ENCODE results near the gene CFH.
"Not testable (repeated sequence)": the region's sequence is repeated elsewhere in the genome, so short reads cannot be mapped to it uniquely, and the experiment has no call there.

Gene CFH

GRCh38 chr1:196667131-196667530 lies 15.3 kb downstream of the CFH start:
- no peak for DNase-seq (ENCODE audit: low read depth)

DNA sequence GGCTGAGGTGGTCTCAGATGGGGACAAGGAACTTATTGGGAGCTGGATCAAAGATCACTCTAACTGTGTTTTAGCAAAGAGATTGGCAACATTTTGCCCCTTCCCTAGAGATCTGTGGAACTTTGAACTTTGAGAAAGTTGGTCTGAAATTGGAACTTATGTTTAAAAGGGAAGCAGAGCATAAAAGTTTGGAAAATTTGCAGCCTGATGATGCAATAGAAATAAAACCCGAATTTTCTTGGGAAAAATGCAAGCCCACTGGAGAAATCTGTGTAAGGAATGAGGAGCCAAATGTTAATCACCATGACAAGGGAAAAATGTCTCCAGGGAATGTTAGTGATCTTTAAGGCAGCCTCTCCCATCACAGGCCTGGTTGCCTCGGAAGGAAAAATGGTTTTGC lies 17.2 kb downstream of the CFH start:
- DNase-seq (ENCODE audit: low read depth) = no peak

GRCh38 chr1:196669693-196670092 lies 17.9 kb downstream of the CFH start:
- no peak for DNase-seq (ENCODE audit: low read depth)

GRCh38 chr1:196674908-196675307 lies 23.1 kb downstream of the CFH start:
- no peak for DNase-seq (ENCODE audit: low read depth)

DNA sequence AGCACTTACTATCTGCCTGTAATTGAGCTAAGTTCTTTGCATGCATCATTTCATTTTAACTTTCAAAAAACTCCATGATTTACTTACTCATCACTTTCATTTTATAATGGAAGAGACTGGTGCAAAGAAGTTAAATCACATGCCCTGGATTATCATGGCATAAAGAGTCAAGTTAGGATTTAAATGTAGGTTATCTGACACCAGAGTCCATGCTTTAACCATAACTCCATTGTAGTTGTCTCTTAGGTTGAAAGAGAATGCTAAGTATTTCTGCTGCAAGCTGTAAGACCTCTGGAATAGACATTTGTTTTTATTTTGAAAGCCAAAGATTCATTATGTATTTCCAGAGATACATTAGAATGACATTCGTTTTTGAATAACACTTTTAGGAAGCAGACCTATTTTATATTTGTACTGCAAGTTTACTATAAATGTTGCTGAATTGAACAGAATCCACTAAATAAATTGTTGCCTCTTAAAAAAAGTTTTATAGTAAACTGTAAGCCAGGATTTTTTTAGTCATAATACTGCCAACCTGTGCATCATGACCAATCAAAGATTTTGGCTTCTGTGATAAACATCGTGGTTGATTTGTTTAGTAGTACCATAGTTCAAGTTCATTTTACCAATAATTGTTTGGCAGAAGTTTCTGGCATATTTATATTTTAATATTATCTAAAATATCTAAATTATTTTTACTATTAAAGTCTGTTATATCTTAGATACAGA lies 26.1 kb downstream of the CFH start:
- DNase-seq (ENCODE audit: low read depth) = no peak

DNA sequence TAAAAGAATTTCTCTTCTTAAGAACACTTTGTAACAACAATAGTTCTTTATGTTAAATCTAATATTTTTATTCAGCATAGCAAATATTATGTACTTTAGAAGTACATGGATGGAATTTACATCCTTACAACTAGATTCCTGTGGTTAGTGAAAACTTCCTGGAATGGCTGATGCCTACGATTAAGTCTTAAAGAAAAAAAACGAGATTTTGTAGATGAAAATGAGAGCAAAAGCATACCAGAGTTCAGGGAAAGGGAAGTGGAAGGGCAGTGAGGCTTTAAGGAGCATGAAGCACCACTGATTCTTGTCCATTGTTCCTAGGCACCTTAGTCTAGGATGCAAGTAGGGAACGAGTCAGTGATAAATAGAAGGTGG lies 26.7 kb downstream of the CFH start:
- no peak for DNase-seq (ENCODE audit: low read depth)

- no peak for DNase-seq (ENCODE audit: low read depth)
Measured at GRCh38 chr1:196680107-196680506, 28.3 kb downstream of the CFH start.

DNA sequence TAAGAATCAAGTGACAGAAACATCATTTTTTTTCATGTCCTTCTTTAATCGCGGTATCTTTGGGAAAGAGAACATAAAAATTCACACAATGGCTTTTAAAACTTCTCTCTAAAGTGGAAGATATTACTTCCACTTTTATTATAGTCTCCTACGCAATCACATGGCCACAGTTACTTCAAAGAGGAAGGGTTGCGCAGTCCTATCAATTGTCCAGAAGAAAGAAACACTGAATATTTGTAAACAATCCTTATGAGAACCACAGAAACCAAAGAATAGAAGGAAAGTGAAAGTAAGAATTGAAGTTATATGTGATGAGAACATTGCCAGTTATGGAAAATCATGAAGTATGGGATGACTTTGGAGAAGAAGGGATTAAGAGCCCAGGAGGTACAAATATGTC lies 32.6 kb downstream of the CFH start:
- no peak for DNase-seq (ENCODE audit: low read depth)

GRCh38 chr1:196685506-196685905 lies 33.7 kb downstream of the CFH start:
- DNase-seq (ENCODE audit: low read depth) = no peak

DNA sequence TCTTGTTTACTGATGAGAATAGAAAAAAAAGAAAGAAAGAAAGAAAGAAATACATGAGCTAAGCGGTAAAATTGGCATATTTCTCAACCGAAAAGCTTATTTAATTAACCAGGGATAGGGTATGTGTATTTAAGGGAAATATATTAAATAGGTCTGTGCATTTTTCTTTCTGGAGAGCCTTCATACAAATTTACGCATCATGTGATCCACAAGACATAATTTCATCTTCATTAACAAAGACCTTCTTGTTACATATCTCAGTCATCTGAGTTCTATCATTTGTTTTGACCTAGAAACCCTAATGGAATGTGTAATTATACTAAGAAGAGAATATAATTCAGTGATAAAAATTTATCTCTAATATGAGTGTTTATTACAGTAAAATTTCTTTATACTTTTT lies 37.2 kb downstream of the CFH start:
- no peak for DNase-seq (ENCODE audit: low read depth)

DNA sequence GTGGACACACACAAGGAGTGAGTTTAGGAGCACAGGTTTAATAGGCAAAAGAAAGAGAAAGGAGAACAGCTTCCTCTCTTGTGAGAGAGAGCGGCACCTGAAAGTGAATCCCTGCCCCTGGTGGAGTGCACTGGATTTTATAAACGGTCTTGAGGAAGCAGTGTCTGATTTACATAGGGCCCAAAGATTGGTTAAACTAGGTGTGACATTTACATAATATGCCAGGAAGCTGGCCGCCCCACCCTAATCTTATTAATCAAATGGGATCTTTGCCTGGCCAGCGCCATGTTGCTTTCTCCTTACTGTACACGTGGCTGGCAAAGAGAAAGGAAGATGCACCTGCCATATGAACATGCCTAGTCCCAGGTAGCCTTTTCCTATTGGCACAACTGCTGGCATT lies 38.7 kb downstream of the CFH start:
- DNase-seq (ENCODE audit: low read depth) = no peak

GRCh38 chr1:196698993-196699392 lies 47.1 kb downstream of the CFH start:
- DNase-seq (ENCODE audit: low read depth) = no peak

GRCh38 chr1:196701144-196701543 lies 49.3 kb downstream of the CFH start:
- DNase-seq (ENCODE audit: low read depth) = no peak

DNA sequence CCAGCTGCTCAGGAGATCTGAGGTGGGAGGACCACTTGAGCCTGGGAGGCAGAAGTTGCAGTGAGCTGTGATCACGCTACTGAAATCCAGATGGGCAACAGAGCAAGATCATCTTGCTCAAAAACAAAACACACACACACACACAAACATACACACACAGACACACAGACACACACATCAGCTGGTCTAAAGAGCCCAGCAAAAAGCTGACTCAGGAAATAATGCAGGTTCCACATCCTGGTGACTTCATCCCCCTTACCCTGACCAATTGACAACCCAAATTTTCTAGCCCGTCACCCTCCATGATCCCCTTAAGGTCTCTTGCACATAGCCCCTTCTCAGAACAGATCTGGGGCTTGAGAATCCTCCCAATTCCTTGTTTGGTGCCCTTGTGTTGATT lies 58.0 kb downstream of the CFH start:
- not testable (repeated sequence) for DNase-seq (ENCODE audit: low read depth)

DNA sequence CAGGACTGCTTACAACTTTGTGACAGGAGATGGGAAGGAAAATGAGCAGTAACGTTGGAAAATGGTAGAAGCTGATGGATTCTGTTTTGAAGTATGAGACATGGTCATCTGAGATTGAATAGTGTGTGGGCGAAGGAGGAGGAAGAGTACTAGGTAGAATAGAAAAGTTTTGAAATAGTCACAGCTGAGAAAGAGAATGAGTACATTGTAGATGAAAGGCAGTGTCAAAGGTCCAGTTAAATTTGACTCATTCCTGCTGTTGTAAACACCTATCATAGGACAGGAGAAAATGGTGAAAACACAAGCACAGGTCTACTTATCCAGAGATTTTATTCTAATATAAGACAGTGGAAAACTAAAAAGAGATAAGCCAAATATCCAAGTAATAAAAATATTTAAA lies 66.0 kb downstream of the CFH start:
- no peak for DNase-seq (ENCODE audit: low read depth)

- DNase-seq (ENCODE audit: low read depth) = peak; percentile 1
Measured at GRCh38 chr1:196723325-196724185, 71.7 kb downstream of the CFH start.

- DNase-seq (ENCODE audit: low read depth) = no peak
Measured at GRCh38 chr1:196732526-196732925, 80.7 kb downstream of the CFH start.

DNA sequence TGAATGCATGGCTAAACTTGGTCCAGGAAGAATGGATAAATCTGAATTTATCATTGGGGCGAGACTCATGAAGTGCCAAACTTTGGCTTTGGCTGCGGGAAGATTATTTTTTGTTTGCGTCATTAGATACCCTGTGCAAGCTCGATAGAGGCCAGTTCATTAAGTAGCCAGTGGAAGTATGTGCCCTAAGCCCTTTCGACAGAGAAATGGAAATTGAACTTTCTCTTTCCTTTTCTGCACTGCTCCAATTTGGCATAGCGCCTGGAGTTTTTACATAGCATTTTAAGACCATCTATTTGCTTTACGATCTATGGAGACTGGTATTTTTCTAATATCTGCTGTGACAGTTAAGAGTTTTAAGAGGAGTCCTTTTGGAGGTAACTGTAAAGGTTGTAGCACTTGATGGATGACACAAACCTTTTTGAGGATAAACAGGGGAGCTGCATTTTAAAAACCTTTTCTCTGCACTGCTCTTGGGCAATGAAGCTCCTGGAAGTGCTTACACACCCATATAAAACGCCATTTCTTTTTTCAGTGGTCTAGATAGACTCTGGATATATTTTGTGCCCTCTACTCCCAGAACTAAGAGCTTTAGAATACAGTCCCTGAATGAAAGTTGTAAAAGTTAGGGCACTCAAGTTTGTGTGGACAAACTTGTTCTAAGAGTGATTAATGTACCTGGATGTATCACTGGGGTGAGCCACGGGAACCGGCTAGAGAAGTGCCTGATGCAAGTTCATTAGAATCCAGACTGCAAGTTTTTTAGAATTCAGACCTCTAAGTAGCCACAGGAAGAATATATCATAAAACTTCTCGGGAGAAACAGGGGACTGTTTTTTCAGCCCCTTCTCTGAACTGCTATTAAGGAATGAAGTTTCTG lies 81.5 kb downstream of the CFH start:
- no peak for DNase-seq (ENCODE audit: low read depth)

- no peak for DNase-seq (ENCODE audit: low read depth)
Measured at GRCh38 chr1:196734006-196734405, 82.2 kb downstream of the CFH start.

DNA sequence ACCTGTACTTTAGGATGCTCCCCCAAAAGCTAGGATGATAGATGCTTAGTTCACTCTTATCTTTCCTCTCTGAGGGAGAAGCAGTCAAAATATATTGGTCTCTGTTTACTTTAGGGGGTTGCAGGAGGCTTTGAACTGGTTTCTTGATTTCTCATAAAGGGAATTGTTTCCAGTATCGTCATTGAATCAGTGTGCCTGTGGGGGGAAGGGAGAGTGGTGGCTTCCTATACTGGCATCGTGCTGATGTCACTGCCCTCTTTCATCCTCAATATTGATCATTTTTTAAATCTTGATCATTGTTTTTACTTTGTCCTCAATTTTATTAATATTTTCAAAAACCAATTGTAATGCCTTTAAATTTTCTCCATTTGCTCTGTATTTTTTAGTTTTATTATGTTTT lies 82.6 kb downstream of the CFH start:
- no peak for DNase-seq (ENCODE audit: low read depth)

- DNase-seq (ENCODE audit: low read depth) = no peak
Measured at GRCh38 chr1:196738730-196739129, 86.9 kb downstream of the CFH start.

DNA sequence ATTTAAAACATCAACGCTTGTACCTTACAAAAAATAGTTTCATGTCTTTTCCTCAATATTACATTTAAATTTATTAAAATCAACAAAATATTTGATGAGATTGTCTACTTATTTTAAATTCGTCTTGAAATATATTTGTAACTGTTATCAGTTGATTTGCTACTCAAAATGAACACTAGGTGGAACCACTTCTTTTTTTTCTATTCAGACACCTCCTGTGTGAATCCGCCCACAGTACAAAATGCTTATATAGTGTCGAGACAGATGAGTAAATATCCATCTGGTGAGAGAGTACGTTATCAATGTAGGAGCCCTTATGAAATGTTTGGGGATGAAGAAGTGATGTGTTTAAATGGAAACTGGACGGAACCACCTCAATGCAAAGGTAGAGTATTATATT lies 91.4 kb downstream of the CFH start:
- not testable (repeated sequence) for DNase-seq (ENCODE audit: low read depth)
